HG03558 (cell line): ENCODE results near the gene DCP1B.

Experiments
- ATAC-seq: cut with Tn5 transposase; IDR thresholded peaks from one replicate; pipeline ENCODE4 v1.9.1; 2021; ENCODE audit warnings: moderate number of reproducible peaks; ENCODE audit not compliant: unreplicated experiment; ENCODE audit errors: extremely low read depth

DCP1B gene

GRCh38 chr12:2018391-2018790 lies 14.1 kb upstream of the DCP1B start:
- ATAC-seq, result no peak

GRCh38 chr12:2017546-2018337 lies 13.5 kb upstream of the DCP1B start:
- no peak for ATAC-seq

GRCh38 chr12:2016862-2017545 lies 12.7 kb upstream of the DCP1B start:
- ATAC-seq, result no peak

- ATAC-seq, result no peak
Measured at GRCh38 chr12:2014231-2014630, 10.0 kb upstream of the DCP1B start.

GRCh38 chr12:2013527-2014223 lies 9.4 kb upstream of the DCP1B start:
- no peak for ATAC-seq

GRCh38 chr12:2013086-2013485 lies 8.8 kb upstream of the DCP1B start:
- ATAC-seq, result no peak

GRCh38 chr12:2011643-2012607 lies 7.7 kb upstream of the DCP1B start:
- ATAC-seq, result no peak

- ATAC-seq, result no peak
Measured at GRCh38 chr12:2009623-2010022, 5.4 kb upstream of the DCP1B start.

GRCh38 chr12:2008677-2009076 lies 4.4 kb upstream of the DCP1B start:
- no peak for ATAC-seq

- ATAC-seq, result no peak
Measured at GRCh38 chr12:2003676-2004112, 563 bp downstream of the DCP1B start.

GRCh38 chr12:1995205-1995896 lies 8.9 kb downstream of the DCP1B start:
- no peak for ATAC-seq

- ATAC-seq, result no peak
Measured at GRCh38 chr12:1994429-1995143, 9.7 kb downstream of the DCP1B start.

- no peak for ATAC-seq
Measured at GRCh38 chr12:1993871-1994371, 10.3 kb downstream of the DCP1B start.

GRCh38 chr12:1993341-1993740 lies 10.9 kb downstream of the DCP1B start:
- no peak for ATAC-seq

GRCh38 chr12:1992732-1993131 lies 11.5 kb downstream of the DCP1B start:
- no peak for ATAC-seq

- no peak for ATAC-seq
Measured at GRCh38 chr12:1989111-1989510, 15.1 kb downstream of the DCP1B start.

GRCh38 chr12:1984759-1985158 lies 19.5 kb downstream of the DCP1B start:
- ATAC-seq, result no peak

- ATAC-seq, result no peak
Measured at GRCh38 chr12:1980282-1980681, 24.0 kb downstream of the DCP1B start.
